HepG2 (cell line): Measurements from ENCODE around the gene WNT3. TPM values are rescaled to one million over a fixed set of nuclear protein-coding genes. Genes with fewer than 3 reads are reported as not detected.

Experiments
- ARNTL ChIP-seq: sonication (generic); formaldehyde crosslinking; IDR thresholded peaks from 2 replicates; pipeline ENCODE4 v1.4.0; 2020; ENCODE audit warnings: mild to moderate bottlenecking, missing genetic modification reagents
- CBFB ChIP-seq: sonication (generic); formaldehyde crosslinking; IDR thresholded peaks from 2 replicates; pipeline ENCODE4 v1.4.0; 2020; ENCODE audit warnings: missing genetic modification reagents
- ELF3 ChIP-seq: IDR thresholded peaks from 2 replicates; pipeline ENCODE4 v1.6.1; 2016; ENCODE audit warnings: missing genetic modification reagents, missing compliant biosample characterization
- FOXA1 ChIP-seq, 2 experiments: fragments of 450-650 bp in 1 of 2; sonication (generic) in 1 of 2; formaldehyde crosslinking in 1 of 2; IDR thresholded peaks; 2 replicates each; pipeline versions ENCODE4 v1.4.0 to v1.6.1; 2016 to 2020; ENCODE audit warnings: missing genetic modification reagents in 1 of 2
- GATAD2A ChIP-seq: IDR thresholded peaks from 2 replicates; pipeline ENCODE4 v1.6.1; 2016
- GLI4 ChIP-seq: sonication (generic); formaldehyde crosslinking; IDR thresholded peaks from 2 replicates; pipeline ENCODE4 v1.5.1; 2020; ENCODE audit warnings: missing genetic modification reagents, mild to moderate bottlenecking, moderate library complexity, borderline replicate concordance
- HMG20A ChIP-seq: IDR thresholded peaks from 2 replicates; pipeline ENCODE4 v1.6.1; 2016; ENCODE audit warnings: borderline replicate concordance
- HNF4A ChIP-seq: sonication (generic); formaldehyde crosslinking; IDR thresholded peaks from 2 replicates; pipeline ENCODE4 v1.4.0; 2020; ENCODE audit warnings: missing genetic modification reagents
- KDM6A ChIP-seq: IDR thresholded peaks from 2 replicates; pipeline ENCODE4 v1.6.1; 2016; ENCODE audit warnings: low read depth
- MBD4 ChIP-seq: IDR thresholded peaks from 2 replicates; pipeline ENCODE4 v1.6.1; 2012; ENCODE audit warnings: low read length, inconsistent platforms, borderline replicate concordance
- MED8 ChIP-seq: sonication (generic); formaldehyde crosslinking; IDR thresholded peaks from 2 replicates; pipeline ENCODE4 v1.8.1; 2023; ENCODE audit warnings: mild to moderate bottlenecking, missing genetic modification reagents; ENCODE audit not compliant: insufficient replicate concordance
- NCOA5 ChIP-seq: sonication (generic); formaldehyde crosslinking; IDR thresholded peaks from 2 replicates; pipeline ENCODE4 v1.4.0; 2020; ENCODE audit warnings: missing genetic modification reagents
- RARA ChIP-seq: IDR thresholded peaks from 2 replicates; pipeline ENCODE4 v1.6.1; 2016; ENCODE audit warnings: missing genetic modification reagents, missing compliant biosample characterization
- TEAD3 ChIP-seq: optimal IDR thresholded peaks from 2 replicates; pipeline ENCODE3; 2016; ENCODE audit warnings: borderline replicate concordance
- YY1 ChIP-seq: IDR thresholded peaks from 2 replicates; pipeline ENCODE4 v1.6.1; 2011; ENCODE audit warnings: low read length, low read depth, moderate library complexity, mild to moderate bottlenecking; ENCODE audit not compliant: insufficient read depth, insufficient replicate concordance
- ZBTB20 ChIP-seq: sonication (generic); formaldehyde crosslinking; IDR thresholded peaks from 2 replicates; pipeline ENCODE4 v1.8.1; 2023; ENCODE audit warnings: missing genetic modification reagents, low read depth, mild to moderate bottlenecking, borderline replicate concordance
- ZC3H13 ChIP-seq: sonication (generic); formaldehyde crosslinking; IDR thresholded peaks from 2 replicates; pipeline ENCODE4 v1.8.1; 2023; ENCODE audit warnings: mild to moderate bottlenecking, missing genetic modification reagents, moderate library complexity
- ZNF224 ChIP-seq: sonication (generic); formaldehyde crosslinking; IDR thresholded peaks from 2 replicates; pipeline ENCODE4 v1.5.0; 2020; ENCODE audit warnings: mild to moderate bottlenecking, missing genetic modification reagents
- ZNF3 ChIP-seq: IDR thresholded peaks from 2 replicates; pipeline ENCODE4 v1.7.0; 2017; ENCODE audit warnings: inconsistent platforms
- ZNF326 ChIP-seq: sonication (generic); formaldehyde crosslinking; IDR thresholded peaks from 2 replicates; pipeline ENCODE4 v1.4.0; 2020; ENCODE audit warnings: missing genetic modification reagents, borderline replicate concordance
- ZNF614 ChIP-seq: IDR thresholded peaks from 2 replicates; pipeline ENCODE4 v1.6.1; 2018; ENCODE audit warnings: missing biosample characterization, missing genetic modification reagents, inconsistent platforms, borderline replicate concordance
- ZNF629 ChIP-seq: sonication (generic); formaldehyde crosslinking; conservative IDR thresholded peaks from 2 replicates; pipeline ENCODE4 v1.5.0; 2020; ENCODE audit warnings: missing genetic modification reagents
- polyA plus RNA-seq, 8 experiments: library from polyadenylated mRNA; depleted of rRNA in 3 of 8; stranded (reverse) in 7 of 8; unstranded in 1 of 8; fragments of >200 nt; fragmentation: Illumina TruSeq in 4 of 8; extraction: Trizol in 4 of 8; gene quantifications; 2 replicates each; pipeline versions ENCODE4 v1.2.1 to v1.2.3, GENCODE V29; 2011 to 2016; ENCODE audit warnings: low read depth in 4 of 8, missing spikeins in 1 of 8, mixed read lengths in 1 of 8; ENCODE audit not compliant: insufficient read depth in 1 of 8
- total RNA-seq, 5 experiments: library from RNA; depleted of rRNA; stranded (reverse); fragments of >200 nt; fragmentation: Illumina TruSeq; extraction: Trizol; gene quantifications; 2 replicates each; pipeline ENCODE4 v1.2.3, GENCODE V29; 2016; ENCODE audit warnings: low read depth in 1 of 5
- TF ChIP-seq, protein P1 (sequence below): sonication (generic); formaldehyde crosslinking; IDR thresholded peaks from 2 replicates; pipeline ENCODE4 v1.8.0; 2022; ENCODE audit warnings: mild to moderate bottlenecking, missing genetic modification reagents, moderate library complexity
- TF ChIP-seq, protein P2 (sequence below), 2 experiments: fragments of 450-650 bp in 1 of 2; sonication (generic) in 1 of 2; formaldehyde crosslinking; IDR thresholded peaks; 2 replicates each; pipeline versions ENCODE4 v1.5.0 to v1.8.0; 2020 to 2022; ENCODE audit warnings: mild to moderate bottlenecking in 1 of 2, missing genetic modification reagents in 1 of 2
- TF ChIP-seq, protein P3 (sequence below): sonication (generic); formaldehyde crosslinking; IDR thresholded peaks from 2 replicates; pipeline ENCODE4 v1.8.0; 2022; ENCODE audit warnings: mild to moderate bottlenecking, missing genetic modification reagents; ENCODE audit not compliant: insufficient replicate concordance
- TF ChIP-seq, protein P4 (sequence below): sonication (generic); formaldehyde crosslinking; IDR thresholded peaks from 2 replicates; pipeline ENCODE4 v1.8.1; 2023; ENCODE audit warnings: mild to moderate bottlenecking, inconsistent platforms, moderate library complexity, missing genetic modification reagents, borderline replicate concordance

Gene WNT3
- total and polyA plus RNA-seq, 2 of the 13 experiments (the other 11 are each of a cell fraction or from before 2014, with no cell fraction given), result 8.5 to 10.3 TPM

DNA sequence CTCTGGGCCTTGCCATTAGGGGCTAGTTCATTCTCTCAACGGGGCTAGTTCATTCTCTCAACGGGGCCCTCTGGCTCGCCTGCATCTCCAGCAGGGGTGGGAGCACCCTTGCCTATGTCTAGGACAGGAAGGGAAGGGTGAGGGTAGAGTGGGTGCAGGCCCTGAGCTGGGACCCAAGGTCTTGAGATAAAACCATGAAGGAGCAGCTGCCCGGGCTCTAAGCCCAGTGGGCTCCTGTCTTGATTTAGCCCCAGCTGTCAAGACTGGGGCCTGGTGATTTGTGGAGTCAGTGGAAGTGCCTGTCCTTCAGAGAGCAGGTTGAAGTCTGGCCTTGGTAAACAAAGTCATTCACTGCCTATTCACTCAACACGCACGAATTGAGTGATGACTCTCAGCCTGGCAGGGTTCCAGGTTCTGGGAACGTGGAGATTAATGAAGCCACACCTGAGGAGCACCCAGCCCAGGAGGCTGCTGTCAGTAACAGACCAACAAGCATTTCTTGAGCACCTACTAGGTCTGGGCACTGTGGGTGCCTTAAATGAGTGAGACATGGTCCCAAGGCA, 35.4 kb downstream of the WNT3 start (continued):
- TF ChIP-seq, protein P1, sequence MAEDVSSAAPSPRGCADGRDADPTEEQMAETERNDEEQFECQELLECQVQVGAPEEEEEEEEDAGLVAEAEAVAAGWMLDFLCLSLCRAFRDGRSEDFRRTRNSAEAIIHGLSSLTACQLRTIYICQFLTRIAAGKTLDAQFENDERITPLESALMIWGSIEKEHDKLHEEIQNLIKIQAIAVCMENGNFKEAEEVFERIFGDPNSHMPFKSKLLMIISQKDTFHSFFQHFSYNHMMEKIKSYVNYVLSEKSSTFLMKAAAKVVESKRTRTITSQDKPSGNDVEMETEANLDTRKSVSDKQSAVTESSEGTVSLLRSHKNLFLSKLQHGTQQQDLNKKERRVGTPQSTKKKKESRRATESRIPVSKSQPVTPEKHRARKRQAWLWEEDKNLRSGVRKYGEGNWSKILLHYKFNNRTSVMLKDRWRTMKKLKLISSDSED (CRISPR knock-in tag), result no peak
- TF ChIP-seq MBD4, result no peak
- no peak for TF ChIP-seq ZNF629 (CRISPR knock-in tag)
- TF ChIP-seq, protein P2, sequence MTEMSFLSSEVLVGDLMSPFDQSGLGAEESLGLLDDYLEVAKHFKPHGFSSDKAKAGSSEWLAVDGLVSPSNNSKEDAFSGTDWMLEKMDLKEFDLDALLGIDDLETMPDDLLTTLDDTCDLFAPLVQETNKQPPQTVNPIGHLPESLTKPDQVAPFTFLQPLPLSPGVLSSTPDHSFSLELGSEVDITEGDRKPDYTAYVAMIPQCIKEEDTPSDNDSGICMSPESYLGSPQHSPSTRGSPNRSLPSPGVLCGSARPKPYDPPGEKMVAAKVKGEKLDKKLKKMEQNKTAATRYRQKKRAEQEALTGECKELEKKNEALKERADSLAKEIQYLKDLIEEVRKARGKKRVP (CRISPR knock-in tag; IDR thresholded peaks at IDR 0.05), result 0 out of 4 replicates have a peak, but pooled peaks of 1 of the 2 experiments have one; percentile 33
- TF ChIP-seq FOXA1 (IDR thresholded peaks at IDR 0.05), result no peak
- peak; percentile 71 for TF ChIP-seq FOXA1 (CRISPR knock-in tag; IDR thresholded peaks at IDR 0.05)
- TF ChIP-seq TEAD3 (CRISPR knock-in tag), result peak; percentile 60
- peak; percentile 77; the same call in 1 of the 2 replicates for TF ChIP-seq ZNF3
- no peak for TF ChIP-seq GLI4
- peak; percentile 58; the same call in 1 of the 2 replicates for TF ChIP-seq HMG20A (CRISPR knock-in tag)
- TF ChIP-seq, protein P3, sequence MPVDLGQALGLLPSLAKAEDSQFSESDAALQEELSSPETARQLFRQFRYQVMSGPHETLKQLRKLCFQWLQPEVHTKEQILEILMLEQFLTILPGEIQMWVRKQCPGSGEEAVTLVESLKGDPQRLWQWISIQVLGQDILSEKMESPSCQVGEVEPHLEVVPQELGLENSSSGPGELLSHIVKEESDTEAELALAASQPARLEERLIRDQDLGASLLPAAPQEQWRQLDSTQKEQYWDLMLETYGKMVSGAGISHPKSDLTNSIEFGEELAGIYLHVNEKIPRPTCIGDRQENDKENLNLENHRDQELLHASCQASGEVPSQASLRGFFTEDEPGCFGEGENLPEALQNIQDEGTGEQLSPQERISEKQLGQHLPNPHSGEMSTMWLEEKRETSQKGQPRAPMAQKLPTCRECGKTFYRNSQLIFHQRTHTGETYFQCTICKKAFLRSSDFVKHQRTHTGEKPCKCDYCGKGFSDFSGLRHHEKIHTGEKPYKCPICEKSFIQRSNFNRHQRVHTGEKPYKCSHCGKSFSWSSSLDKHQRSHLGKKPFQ (CRISPR knock-in tag), result peak; percentile 82
- TF ChIP-seq ARNTL (CRISPR knock-in tag), result 0 out of 2 replicates have a peak, but pooled peaks have one; percentile 31
- peak; percentile 68; the same call in 1 of the 2 replicates for TF ChIP-seq RARA (CRISPR knock-in tag)
- no peak for TF ChIP-seq MED8
- TF ChIP-seq NCOA5 (CRISPR knock-in tag), result no peak
- TF ChIP-seq ZNF224 (CRISPR knock-in tag), result no peak
- TF ChIP-seq KDM6A (CRISPR knock-in tag), result peak; percentile 57
- no peak for TF ChIP-seq ZBTB20
- peak; percentile 76 for TF ChIP-seq HNF4A (CRISPR knock-in tag)
- TF ChIP-seq, protein P4, sequence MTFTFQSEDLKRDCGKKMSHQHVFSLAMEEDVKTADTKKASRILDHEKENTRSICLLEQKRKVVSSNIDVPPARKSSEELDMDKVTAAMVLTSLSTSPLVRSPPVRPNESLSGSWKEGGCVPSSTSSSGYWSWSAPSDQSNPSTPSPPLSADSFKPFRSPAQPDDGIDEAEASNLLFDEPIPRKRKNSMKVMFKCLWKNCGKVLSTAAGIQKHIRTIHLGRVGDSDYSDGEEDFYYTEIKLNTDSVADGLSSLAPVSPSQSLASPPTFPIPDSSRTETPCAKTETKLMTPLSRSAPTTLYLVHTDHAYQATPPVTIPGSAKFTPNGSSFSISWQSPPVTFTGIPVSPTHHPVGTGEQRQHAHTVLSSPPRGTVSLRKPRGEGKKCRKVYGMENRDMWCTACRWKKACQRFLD (CRISPR knock-in tag), result no peak
- no peak for TF ChIP-seq CBFB (CRISPR knock-in tag)
- no peak for TF ChIP-seq YY1
- TF ChIP-seq ELF3 (CRISPR knock-in tag), result peak; percentile 61
- no peak for TF ChIP-seq ZC3H13 (CRISPR knock-in tag)
- TF ChIP-seq GATAD2A (CRISPR knock-in tag), result peak; percentile 78
- TF ChIP-seq ZNF326 (CRISPR knock-in tag), result no peak
- TF ChIP-seq ZNF614, result peak; percentile 59; the same call in 1 of the 2 replicates
